GM11168 (cell line): ENCODE measurements around the gene XRN1.
"Not testable (repeated sequence)": the region's sequence is repeated elsewhere in the genome, so short reads cannot be mapped to it uniquely, and the experiment has no call there.

Source experiments
- in situ Hi-C: fragments of 300-500 bp; cut with MboI; formaldehyde crosslinking; loops from one replicate; pipeline ENCODE4 v1.12.0; 2022; ENCODE audit warnings: low sequenced_read_pairs; ENCODE audit not compliant: unreplicated experiment

Gene XRN1

DNA sequence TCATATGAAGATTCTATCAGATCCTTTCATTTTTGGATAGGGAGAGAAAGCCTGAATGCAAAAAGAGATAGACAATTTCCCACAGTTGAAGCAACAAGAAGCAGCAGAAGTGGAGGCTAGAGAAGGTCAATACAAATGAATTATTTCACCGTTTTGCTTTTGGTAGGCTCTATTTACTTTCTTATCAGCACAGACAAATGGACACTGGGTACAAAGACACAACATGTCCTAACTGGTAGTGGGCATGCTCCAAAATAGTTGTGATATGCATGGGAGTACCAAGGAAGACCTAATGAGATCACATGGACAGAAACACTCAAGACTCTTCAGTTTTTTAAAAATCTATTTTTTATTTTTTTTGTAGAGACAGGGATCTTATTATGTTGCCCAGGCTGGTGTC lies 99.4 kb downstream of the XRN1 start:
- in situ Hi-C loops: no loop called here

- in situ Hi-C loops: no loop called here
Measured at GRCh38 chr3:142337994-142338393, 109.8 kb downstream of the XRN1 start.

DNA sequence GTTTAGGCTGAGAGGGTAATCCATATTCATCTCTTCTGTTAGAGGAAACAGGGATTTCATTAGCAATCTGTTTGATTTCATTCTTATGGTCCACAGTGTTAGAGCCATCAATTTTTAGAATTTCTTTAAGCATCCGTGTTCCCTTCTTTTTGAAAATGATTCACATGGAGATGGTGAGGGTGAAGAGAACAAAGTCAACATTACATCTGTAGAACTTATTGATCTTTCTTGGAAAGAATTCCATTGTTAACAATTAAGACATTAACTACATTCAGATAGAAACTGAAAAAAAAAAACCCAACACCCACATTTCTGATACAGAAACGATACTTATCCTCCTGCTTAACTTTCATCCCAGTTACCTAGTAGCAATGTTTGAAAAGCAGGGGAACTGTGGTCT lies 115.4 kb downstream of the XRN1 start:
- in situ Hi-C loops: no loop called here

GRCh38 chr3:142324275-142324953 lies 123.4 kb downstream of the XRN1 start:
- in situ Hi-C loops: not testable (repeated sequence)

DNA sequence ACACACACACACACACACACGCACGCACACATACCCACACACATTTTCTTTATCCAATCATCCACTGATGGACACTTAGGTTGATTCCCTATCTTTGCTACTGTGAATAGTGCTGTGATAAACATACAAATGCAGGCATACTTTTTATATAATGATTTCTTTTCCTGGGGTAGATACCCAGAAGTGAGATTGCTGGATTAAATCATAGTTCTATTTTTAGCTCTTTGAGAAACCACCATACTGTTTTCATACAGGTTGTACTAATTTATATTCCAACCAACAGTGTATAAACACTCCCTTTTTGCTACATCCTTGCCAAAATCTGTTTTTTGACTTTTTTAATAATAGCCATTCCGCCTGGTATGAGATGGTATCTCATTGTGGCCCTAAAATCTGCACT lies 127.9 kb downstream of the XRN1 start:
- in situ Hi-C loops: no loop called here

DNA sequence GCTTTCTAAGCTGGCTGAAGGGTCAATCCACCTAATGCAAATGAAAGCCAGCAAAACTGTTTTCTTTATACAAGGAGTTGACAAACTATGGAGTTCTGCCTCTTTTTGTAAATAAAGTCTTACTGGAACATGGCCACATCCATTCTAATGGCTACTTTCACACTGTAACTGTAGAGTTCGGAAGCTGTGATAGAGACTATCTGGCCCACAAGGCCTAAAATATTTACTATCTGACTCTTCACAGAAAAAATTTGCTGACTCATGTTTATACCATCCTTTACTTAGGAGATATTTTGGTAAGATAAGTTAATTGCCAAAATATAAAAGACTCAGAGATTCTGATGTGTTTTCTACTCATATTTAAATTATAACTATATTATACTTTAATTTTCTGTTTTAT lies 128.7 kb downstream of the XRN1 start:
- in situ Hi-C loops: no loop called here

DNA sequence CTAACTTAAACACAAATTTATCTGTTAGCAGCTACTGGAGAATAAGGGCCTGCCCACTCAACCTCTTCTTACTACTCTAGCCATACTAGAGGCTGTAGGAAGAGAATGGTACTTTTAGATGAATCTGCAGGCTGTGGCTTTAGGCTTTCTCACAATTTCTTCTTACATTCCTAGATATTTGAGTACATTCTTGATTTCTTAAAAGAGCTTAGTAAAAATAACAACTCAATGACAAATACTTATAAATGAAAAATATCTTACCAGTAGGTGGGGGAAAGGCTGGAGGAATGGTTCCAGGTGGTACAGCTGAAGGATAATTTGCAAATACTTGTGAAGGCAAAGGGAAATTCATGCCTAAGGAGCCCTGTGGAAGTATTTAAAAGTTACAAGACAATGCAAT lies 129.5 kb downstream of the XRN1 start:
- in situ Hi-C loops: no loop called here

DNA sequence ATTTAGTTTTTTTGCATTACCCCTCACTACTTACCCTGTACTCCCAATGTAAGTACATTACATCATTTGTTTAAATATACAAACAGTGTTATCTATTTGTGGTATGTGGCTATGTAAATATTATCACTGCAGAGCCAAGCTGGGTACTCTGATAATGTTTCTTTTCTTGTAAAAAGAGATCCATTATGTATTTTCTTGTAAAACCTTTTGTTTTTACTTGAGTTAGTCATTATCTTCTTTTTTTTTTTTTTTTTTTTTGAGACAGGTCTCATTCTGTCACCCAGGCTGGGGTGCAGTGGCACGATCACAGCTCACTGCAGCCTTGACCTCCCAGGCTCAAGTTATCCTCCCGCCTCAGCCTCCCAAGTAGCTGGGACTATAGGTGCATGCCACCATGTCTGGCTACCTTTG lies 131.9 kb downstream of the XRN1 start:
- in situ Hi-C loops: not testable (repeated sequence)

DNA sequence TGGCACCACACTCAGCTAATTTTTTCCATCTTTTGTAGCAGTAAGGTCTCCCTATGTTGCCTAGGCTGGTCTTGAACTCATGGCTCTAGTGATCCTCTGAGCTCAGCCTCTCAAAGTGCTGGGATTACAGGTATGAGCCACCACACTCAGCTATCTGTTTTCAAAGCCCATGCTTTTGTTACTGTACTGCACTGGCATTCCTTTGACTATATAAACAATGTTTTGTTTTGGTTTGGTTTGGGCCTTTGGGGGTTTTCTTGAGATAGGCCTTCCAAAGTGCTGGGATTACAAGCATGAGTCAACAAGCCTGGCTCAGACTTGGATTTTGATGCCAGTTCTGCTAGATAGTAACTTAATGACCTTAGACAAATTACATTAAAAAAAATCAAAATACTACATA lies 132.8 kb downstream of the XRN1 start:
- in situ Hi-C loops: no loop called here

DNA sequence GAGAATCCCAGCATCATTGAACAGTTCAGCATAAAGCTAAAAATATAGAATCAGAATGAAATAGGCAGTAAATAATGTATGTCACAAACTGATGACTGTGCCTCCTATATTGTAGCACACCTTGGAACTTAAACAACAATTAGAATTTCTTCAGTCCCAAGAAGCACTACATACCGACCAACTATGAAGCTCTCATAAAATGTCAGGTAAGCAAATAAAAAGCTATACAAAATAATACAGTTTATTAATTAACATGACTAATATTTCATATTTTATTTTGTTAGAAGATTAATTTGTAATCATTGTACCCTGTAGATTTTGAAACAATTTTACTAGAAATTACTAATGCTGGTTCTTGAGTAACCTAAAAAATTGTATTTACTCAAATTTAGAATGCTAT lies 137.4 kb downstream of the XRN1 start:
- in situ Hi-C loops: no loop called here

- in situ Hi-C loops: not testable (repeated sequence)
Measured at GRCh38 chr3:142302847-142303246, 145.0 kb downstream of the XRN1 start.

DNA sequence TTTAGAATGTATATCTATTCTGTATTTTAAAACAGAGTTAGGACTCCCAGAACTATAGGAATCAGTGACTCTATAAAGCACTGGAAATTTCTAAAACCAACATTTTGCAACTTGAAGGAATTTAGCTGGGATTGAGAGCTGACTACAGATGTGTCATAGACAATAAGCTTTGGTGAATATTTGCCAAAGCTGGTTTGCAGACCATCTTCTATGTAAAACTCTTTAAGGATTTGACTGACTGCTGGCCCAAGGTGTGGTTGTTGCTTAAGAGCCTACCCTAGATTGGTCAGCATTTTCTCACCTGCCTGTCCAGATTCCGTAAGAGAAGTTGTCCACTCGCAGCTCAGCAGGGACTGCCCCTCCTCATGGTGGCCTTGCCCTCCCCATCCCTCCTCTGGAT lies 149.2 kb downstream of the XRN1 start:
- in situ Hi-C loops: no loop called here

- in situ Hi-C loops: no loop called here
Measured at GRCh38 chr3:142296507-142296906, 151.3 kb downstream of the XRN1 start.

DNA sequence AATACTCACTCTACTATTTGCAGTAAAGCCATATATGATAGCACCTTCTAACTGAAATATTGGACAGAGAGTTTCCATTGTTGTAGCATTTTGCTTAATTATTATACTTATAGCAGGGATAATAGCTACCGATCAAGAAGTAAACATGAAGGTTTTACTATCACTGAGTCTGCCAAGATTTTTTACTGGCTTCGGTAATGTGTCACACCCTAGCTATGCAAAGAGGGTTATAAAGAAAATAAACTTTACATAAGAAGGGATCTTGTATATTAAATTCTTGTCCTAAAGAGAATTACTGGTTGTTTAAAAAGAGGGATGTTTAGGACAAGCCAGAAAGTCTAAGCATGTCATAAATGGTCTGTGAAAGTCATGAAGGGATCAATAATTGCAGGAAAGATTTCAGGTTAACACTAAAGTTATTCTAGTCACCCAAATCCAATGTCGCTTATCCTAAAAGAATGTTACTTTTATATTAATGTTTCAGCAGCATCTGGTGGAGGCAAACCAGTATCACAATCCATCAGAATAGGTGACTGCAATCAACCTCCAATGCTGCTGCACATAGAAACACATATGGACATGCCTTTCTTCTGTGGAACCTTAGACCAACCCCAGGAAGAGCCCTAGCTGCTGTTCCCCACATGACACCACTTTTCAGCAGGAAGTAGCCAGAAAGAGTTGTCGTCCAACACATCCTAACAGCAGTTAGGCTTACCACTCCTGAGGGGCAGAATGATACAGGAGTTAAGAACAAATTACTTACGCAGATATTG lies 159.8 kb downstream of the XRN1 start:
- in situ Hi-C loops: no loop called here

GRCh38 chr3:142285083-142285517 lies 162.7 kb downstream of the XRN1 start:
- in situ Hi-C loops: no loop called here

DNA sequence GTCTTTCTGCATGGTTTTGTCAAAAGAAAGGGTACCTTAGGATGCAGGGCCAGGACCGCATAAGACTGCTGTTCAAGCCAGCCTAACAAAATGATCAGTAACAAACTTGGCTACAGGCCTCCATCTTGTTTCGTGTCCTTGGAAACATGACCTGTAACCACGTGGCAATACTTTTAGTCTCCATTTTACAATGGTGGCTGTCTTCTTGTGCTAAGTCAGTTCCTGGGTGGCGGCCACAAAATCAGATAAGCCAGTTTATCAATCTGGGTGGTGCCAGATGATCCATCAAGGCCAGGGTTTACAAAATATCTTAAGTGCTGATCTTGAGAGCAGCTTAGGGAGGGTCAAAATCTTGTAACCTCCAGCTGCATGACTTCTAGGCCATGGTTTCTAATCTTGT lies 165.3 kb downstream of the XRN1 start:
- in situ Hi-C loops: no loop called here

- in situ Hi-C loops: no loop called here
Measured at GRCh38 chr3:142281474-142281873, 166.4 kb downstream of the XRN1 start.

- in situ Hi-C loops: no loop called here
Measured at GRCh38 chr3:142279965-142280590, 167.8 kb downstream of the XRN1 start.

GRCh38 chr3:142278451-142278850 lies 169.4 kb downstream of the XRN1 start:
- in situ Hi-C loops: no loop called here

GRCh38 chr3:142276781-142277180 lies 171.1 kb downstream of the XRN1 start:
- in situ Hi-C loops: no loop called here

GRCh38 chr3:142275856-142276255 lies 172.0 kb downstream of the XRN1 start:
- in situ Hi-C loops: no loop called here
